ENCODE data around the gene DSCAM.
"Not testable (repeated sequence)": the region's sequence is repeated elsewhere in the genome, so short reads cannot be mapped to it uniquely, and the experiment has no call there.

DSCAM gene

GRCh38 chr21:40313260-40313659 is 533.7 kb downstream of the DSCAM start:
- DNase-seq (ENCODE audit: low read depth) = no peak

GRCh38 chr21:40300300-40300699 is 546.7 kb downstream of the DSCAM start:
- no peak for DNase-seq (ENCODE audit: low read depth)

- DNase-seq (ENCODE audit: low read depth) = no peak
Observed at GRCh38 chr21:40299451-40299850, 547.5 kb downstream of the DSCAM start.

- no peak for DNase-seq (ENCODE audit: low read depth)
Observed at GRCh38 chr21:40294345-40294744, 552.6 kb downstream of the DSCAM start.

GRCh38 chr21:40291560-40291959 is 555.4 kb downstream of the DSCAM start:
- no peak for DNase-seq (ENCODE audit: low read depth)

- DNase-seq (ENCODE audit: low read depth) = no peak
Observed at GRCh38 chr21:40284409-40284808, 562.5 kb downstream of the DSCAM start.

- no peak for DNase-seq (ENCODE audit: low read depth)
Observed at GRCh38 chr21:40282912-40283886, 563.8 kb downstream of the DSCAM start.

- DNase-seq (ENCODE audit: low read depth) = no peak
Observed at GRCh38 chr21:40278345-40278744, 568.6 kb downstream of the DSCAM start.

- no peak for DNase-seq (ENCODE audit: low read depth)
Observed at GRCh38 chr21:40276001-40276400, 571.0 kb downstream of the DSCAM start.

- no peak for DNase-seq (ENCODE audit: low read depth)
Observed at GRCh38 chr21:40272037-40272436, 574.9 kb downstream of the DSCAM start.

- DNase-seq (ENCODE audit: low read depth) = no peak
Observed at GRCh38 chr21:40271164-40271563, 575.8 kb downstream of the DSCAM start.

GRCh38 chr21:40270047-40270446 is 576.9 kb downstream of the DSCAM start:
- no peak for DNase-seq (ENCODE audit: low read depth)

GRCh38 chr21:40269239-40269638 is 577.7 kb downstream of the DSCAM start:
- DNase-seq (ENCODE audit: low read depth) = no peak

GRCh38 chr21:40258456-40258855 is 588.5 kb downstream of the DSCAM start:
- DNase-seq (ENCODE audit: low read depth) = not testable (repeated sequence)

GRCh38 chr21:40257342-40257741 is 589.6 kb downstream of the DSCAM start:
- no peak for DNase-seq (ENCODE audit: low read depth)

GRCh38 chr21:40255518-40256444 is 591.2 kb downstream of the DSCAM start:
- no peak for DNase-seq (ENCODE audit: low read depth)

GRCh38 chr21:40254540-40255465 is 592.2 kb downstream of the DSCAM start:
- DNase-seq (ENCODE audit: low read depth) = no peak

- DNase-seq (ENCODE audit: low read depth) = no peak
Observed at GRCh38 chr21:40253112-40253511, 593.8 kb downstream of the DSCAM start.

GRCh38 chr21:40250514-40251294 is 596.3 kb downstream of the DSCAM start:
- no peak for DNase-seq (ENCODE audit: low read depth)

GRCh38 chr21:40244981-40245380 is 602.0 kb downstream of the DSCAM start:
- no peak for DNase-seq (ENCODE audit: low read depth)

- no peak for DNase-seq (ENCODE audit: low read depth)
Observed at GRCh38 chr21:40243685-40244084, 603.3 kb downstream of the DSCAM start.

Measured in stimulated activated CD8-positive, alpha-beta memory T cell treated with anti-CD3 and anti-CD28 coated beads, Interleukin-7, amount 100 ng/mL, for 24 hours (primary cell).